Left colon (tissue), 2 donors: ENCODE measurements around the gene ESRRA. TPM values are rescaled to one million over a fixed set of nuclear protein-coding genes. Genes with fewer than 3 reads are reported as not detected.

ENCODE experiments used
- ATAC-seq: fragments of 200-7000 bp; cut with Tn5 transposase; one replicate; pipeline ENCODE4 v1.9.1; 2020; ENCODE audit warnings: mild to moderate bottlenecking, moderate library complexity
- DNase-seq, 2 donors: peaks; one replicate each; pipeline ENCODE4 v3.0.0-alpha.2; 2020
- intact Hi-C, 2 donors: fragments of 100-400 bp; cut with DNase I in 1 of 2; cut with micrococcal nuclease in 1 of 2; formaldehyde crosslinking; loops; one replicate each; pipeline versions ENCODE4 v1.11.2 to v1.14.0; 2022; cut with DNase I, micrococcal nuclease
- long read RNA-seq: library from polyadenylated mRNA; unstranded; transcript quantifications from one replicate; pipeline ENCODE4 v2.0.0, GENCODE V29; 2021
- total RNA-seq, 2 donors: library from RNA; stranded (reverse); fragmentation: NEBNext Ultra II Directional; extraction: Animal tissue kit (Norgen Biotek cat#: 25700); gene quantifications; one replicate each; pipeline ENCODE4 v1.2.1, GENCODE V29; 2021
- donor health status: DM: no; HTN: no; CAD: no.
- donor health status: DM: yes; HTN: yes; CAD: no.

The ESRRA gene
- 100 to 1,000 TPM; 185 to 212 TPM for total RNA-seq
- long read RNA-seq, transcript ESRRA-202 (7 exons, 2,283 nt), result minor isoform, 7 of 510 reads
- long read RNA-seq, transcript ESRRA-201 (7 exons, 2,215 nt), result major isoform, 395 of 510 reads
- long read RNA-seq, transcript ESRRA-203 (7 exons, 2,218 nt), result minor isoform, 17 of 510 reads
- long read RNA-seq, partial matches to known transcripts, result 49 of 510 reads
- long read RNA-seq, other reads (novel, unspliced or antisense), result 42 of 510 reads

- intact Hi-C loops, result loop anchor here in 1 of 2 donors (10.0 kb wide), 1 partner anchor 100 kb away; the partner anchor contains the start of gene FERMT3
- ATAC-seq (peak; percentile 71), DNase-seq (peak; percentile 99 to 100)
Observed at GRCh38 chr11:64305075-64305690, at the start of gene ESRRA. ESRRA (plus strand) TSS chr11:64305524; CDS start chr11:64307180, 1,656 bp downstream.

DNA sequence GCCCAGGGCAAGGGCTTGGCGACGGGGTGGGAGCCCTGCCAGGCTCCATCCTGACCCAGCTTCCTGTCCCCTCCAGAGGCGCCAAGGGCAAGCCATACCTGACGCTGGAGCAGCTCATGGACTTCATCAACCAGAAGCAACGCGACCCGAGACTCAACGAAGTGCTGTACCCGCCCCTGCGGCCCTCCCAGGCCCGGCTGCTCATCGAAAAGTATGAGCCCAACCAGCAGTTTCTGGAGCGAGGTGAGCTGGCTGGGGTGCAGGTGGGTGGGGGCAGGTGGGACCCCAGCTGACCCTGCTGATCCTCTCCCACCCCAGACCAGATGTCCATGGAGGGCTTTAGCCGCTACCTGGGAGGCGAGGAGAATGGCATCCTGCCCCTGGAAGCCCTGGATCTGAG is 49.0 kb upstream of the ESRRA start:
- intact Hi-C loops, result no loop called here
- no peak for DNase-seq
- no peak for ATAC-seq

DNA sequence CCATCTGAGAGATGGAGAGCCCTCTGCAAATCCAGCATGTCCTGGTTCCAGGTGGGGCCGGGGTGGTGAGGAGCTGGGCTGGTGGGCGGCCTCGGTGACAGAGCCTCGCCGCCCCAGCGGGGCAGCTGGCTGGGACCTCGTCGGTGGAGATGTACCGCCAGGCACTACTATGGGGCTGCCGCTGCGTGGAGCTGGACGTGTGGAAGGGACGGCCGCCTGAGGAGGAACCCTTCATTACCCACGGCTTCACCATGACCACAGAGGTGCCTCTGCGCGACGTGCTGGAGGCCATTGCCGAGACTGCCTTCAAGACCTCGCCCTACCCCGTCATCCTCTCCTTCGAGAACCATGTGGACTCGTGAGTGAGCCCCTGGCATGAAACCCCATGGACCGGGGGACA is 47.0 kb upstream of the ESRRA start:
- intact Hi-C loops, result no loop called here
- ATAC-seq (no peak), DNase-seq (no peak)

GRCh38 chr11:64258946-64259532 is 46.3 kb upstream of the ESRRA start:
- ATAC-seq (no peak), DNase-seq (no peak)
- intact Hi-C loops, result no loop called here

DNA sequence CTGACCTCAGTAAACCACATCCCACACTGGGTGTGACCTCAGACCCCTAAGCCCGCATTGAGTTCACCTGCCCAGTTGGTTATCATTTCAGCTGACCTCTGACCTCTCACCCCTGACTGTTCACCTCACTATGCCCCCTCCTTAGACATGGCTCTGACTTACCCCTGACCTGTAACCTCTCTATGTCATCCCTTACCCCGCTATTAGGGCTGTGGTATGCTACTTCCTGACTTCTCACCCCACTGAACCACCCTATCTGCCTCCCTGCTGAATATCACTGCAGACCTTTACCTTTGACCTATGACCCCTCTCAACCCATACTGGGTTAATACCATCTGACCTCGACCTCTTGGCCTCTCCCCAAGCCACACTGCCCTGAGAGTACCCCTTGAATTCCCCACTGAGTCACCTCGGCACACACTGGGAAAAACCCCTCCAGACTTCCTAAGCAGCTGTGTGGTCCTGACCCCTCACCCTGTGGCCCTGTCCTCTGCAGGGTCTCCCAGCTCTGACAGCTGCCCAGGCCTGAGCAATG is 45.7 kb upstream of the ESRRA start:
- no peak for DNase-seq
- intact Hi-C loops, result no loop called here
- ATAC-seq, result no peak

DNA sequence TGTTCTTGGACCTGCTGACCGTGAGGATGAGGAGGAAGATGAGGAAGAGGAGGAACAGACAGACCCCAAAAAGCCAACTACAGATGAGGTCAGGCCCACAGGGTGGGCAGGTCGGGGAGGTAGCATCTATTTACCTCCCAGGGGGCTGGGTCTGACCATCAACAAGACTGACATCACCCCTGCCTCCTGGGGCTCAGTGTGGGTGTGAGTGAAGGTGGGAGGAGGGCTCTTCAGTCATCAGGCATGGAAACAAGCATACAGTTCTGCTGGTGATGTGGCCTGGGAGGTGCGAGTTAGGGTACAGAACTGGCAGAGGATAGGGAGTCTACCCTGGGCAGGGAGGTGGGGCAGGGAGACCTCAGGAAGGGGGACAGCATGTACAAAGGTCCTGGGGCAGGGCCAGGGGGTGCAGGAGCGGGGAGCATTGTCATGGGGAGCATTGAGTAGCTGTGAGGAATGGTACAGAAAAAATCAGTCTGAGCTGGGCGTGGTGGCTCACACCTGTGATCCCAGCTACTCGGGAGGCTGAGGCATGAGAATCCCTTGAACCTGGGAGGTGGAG is 45.1 kb upstream of the ESRRA start:
- intact Hi-C loops, result no loop called here
- DNase-seq, result no peak
- ATAC-seq, result no peak

GRCh38 chr11:64261556-64262080 is 43.7 kb upstream of the ESRRA start:
- no peak for DNase-seq
- intact Hi-C loops, result no loop called here
- ATAC-seq, result no peak

DNA sequence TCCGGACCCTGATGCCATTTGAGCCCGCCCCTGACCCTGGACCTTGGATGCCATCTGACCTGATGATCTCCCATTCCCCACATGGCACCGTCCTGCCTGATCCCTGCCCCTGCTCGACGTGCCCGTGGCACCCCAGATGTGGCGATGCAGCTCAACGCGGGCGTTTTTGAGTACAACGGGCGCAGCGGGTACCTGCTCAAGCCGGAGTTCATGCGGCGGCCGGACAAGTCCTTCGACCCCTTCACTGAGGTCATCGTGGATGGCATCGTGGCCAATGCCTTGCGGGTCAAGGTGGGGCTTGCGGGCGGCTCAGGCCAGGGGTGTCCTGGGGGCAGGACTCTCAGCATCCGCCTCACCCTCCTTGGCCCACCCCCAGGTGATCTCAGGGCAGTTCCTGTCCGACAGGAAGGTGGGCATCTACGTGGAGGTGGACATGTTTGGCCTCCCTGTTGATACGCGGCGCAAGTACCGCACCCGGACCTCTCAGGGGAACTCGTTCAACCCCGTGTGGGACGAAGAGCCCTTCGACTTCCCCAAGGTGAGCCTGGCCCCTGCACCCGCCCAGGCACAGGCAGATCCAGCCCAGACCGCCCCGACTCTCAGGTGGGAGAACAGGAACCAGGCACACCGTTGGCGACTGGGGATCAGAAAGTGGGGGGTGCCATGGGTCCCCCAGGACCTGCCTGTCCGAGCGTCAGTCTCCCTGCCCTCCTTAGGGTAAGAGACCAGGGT is 42.9 kb upstream of the ESRRA start:
- DNase-seq, result no peak
- intact Hi-C loops, result no loop called here
- no peak for ATAC-seq

DNA sequence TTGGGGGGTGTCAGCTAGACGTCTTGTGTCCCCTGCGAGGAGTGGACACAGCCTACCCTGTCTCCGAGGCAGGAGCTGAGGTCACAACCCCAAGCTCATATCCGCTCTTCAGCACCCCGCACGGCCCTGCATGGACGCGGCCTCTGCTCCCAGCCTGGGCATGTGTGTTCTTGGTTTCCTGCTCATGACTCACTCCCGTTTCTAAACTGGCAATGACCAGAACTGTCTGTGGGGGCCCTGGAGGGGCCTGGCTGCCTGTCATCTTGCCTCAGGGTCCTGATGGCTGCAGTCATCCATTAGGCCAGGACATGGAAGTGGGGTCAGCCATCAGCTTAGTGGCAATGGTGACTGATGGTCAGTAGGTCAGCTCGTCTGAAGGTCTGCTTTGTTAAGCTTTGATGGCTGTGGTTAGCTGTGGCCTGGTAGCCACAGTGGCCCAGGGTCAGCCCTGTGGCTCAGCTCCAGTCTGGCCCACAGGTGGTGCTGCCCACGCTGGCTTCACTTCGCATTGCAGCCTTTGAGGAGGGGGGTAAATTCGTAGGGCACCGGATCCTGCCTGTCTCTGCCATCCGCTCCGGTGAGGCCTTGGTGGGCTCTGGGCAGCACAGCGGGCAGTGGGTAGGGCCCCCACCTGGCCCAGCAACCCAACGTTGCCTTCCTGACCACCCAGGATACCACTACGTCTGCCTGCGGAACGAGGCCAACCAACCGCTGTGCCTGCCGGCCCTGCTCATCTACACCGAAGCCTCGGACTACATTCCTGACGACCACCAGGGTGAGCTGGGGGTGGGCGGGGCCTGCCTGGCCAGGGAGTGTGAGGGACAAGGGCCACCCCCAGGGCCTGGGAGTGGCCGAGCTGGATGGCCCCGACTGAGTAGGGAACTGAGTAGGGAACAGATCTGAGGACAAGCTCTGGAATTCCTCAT is 42.0 kb upstream of the ESRRA start:
- no peak for ATAC-seq
- intact Hi-C loops, result no loop called here

GRCh38 chr11:64263947-64264317 is 41.4 kb upstream of the ESRRA start:
- intact Hi-C loops, result no loop called here
- DNase-seq (no peak), ATAC-seq (no peak)

More for the DNA sequence above, 42.0 kb upstream of the ESRRA start:
- DNase-seq, result no peak

GRCh38 chr11:64264371-64264852 is 40.9 kb upstream of the ESRRA start:
- intact Hi-C loops, result no loop called here
- no peak for DNase-seq
- ATAC-seq, result no peak

GRCh38 chr11:64265176-64266160 is 39.9 kb upstream of the ESRRA start:
- DNase-seq (no peak), ATAC-seq (no peak)
- intact Hi-C loops, result no loop called here

- ATAC-seq (no peak), DNase-seq (no peak)
- intact Hi-C loops, result no loop called here
Observed at GRCh38 chr11:64266339-64266738, 39.0 kb upstream of the ESRRA start.

DNA sequence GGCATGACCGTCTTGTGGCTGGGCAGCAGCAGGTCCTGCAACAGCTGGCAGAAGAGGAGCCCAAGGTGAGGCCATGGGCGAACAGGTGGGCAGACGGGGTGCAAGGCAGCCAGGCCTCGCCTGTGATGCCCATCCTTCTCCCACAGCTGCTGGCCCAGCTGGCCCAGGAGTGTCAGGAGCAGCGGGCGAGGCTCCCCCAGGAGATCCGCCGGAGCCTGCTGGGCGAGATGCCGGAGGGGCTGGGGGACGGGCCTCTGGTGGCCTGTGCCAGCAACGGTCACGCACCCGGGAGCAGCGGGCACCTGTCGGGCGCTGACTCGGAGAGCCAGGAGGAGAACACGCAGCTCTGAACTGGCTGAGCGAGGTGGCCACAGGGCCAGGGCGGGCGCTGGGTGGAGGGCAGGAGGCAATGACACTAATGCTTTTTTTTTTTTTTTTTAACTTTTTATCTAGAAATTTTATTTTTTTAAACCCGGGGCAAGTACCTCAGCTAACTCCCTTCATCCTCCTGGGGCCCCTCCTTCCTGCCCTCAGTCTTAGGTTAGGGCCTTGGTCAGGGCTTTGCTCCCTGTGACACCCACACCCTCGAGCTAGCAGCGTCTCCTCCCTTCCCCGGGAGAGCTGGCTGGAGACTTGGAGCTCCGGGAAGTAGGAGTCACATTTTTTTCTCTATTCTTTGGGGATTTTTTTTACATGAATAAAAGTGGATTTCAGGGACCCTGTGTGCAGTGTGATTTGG is 37.9 kb upstream of the ESRRA start:
- intact Hi-C loops, result no loop called here
- no peak for ATAC-seq
- DNase-seq, result peak in 1 of 2 donors; percentile 37

DNA sequence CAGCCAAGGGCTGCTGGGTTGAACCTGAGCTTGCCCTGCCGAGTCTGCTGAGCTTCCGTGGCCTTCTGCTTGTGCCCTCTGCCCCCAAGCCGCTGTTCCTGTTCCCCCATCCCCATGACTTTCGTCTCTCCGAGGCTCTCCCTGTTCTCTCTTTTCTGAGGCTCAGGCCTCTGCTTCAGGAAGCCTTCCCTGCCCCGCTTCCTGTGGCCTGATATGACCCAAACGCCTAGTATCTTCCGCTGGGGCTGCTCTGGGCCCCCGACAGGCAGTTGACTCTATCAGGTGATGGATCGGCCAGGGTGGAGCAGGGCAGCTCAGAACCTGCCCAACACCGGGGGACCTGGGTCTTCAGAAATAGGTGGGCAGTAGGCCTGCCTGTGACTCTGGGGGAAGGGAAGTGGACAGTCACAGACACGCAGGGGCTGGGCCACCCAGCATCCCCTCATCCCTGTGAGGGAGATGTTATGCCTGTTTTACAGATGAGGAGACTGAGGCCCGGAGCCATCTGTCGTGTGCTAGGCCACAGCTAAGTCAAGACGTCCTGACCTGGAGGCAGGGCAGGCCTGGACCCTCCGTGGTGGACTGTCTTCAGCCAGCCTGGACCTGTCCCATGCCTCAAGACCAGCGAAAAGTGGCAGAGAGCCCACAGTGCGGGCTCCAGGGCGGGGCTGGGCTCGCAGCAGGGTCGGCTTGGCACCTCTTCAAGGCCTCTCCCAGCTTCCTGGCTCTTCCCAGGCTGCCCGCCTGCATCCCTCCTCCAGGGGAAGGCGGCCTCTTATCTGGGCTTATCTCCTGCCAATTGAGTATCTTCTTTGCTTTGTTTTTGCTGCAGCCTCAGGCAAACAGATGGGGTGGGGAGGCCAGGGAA is 37.1 kb upstream of the ESRRA start:
- intact Hi-C loops, result no loop called here
- DNase-seq (peak; percentile 83 to 85), ATAC-seq (peak; percentile 25)
